Fibroblast of the aortic adventitia (primary cell): ENCODE results near the gene NCAPG. TPM values are rescaled to one million over a fixed set of nuclear protein-coding genes. Genes with fewer than 3 reads are reported as not detected.

Source experiments
- DNase-seq: peaks from one replicate; pipeline ENCODE4 v3.0.0-alpha.2; 2010; ENCODE audit warnings: low read depth
- H3K4me3 ChIP-seq: 2 replicates; pipeline ENCODE4 v1.5.1; 2011; ENCODE audit warnings: low read depth, mild to moderate bottlenecking, control low read depth, low read length, moderate library complexity
- CTCF ChIP-seq: IDR thresholded peaks from 2 replicates; pipeline ENCODE4 v1.5.1; 2011; ENCODE audit warnings: mild to moderate bottlenecking, low read length, control low read depth, inconsistent platforms; ENCODE audit not compliant: insufficient read depth
- total RNA-seq: library from RNA; depleted of rRNA; stranded (reverse); fragments of >200 nt; gene quantifications from 2 replicates; pipeline ENCODE4 v1.2.3, GENCODE V29; 2012; ENCODE audit warnings: low replicate concordance

The NCAPG gene
- total RNA-seq, 1 donor = 60.1 TPM

- H3K4me3 ChIP-seq = no peak overlapping the region
- no peak for TF ChIP-seq CTCF
- no peak for DNase-seq
Observed at GRCh38 chr4:17894421-17894820, 83.6 kb downstream of the NCAPG start.

Other genes with a start within 250 kb of the NCAPG start
- 76.9 and 306 TPM in 2 replicates for gene LAP3, start 233.8 kb upstream of the NCAPG start, total RNA-seq
- 10.0 and 11.4 TPM in 2 replicates for gene MED28, start 196.3 kb upstream of the NCAPG start, total RNA-seq
- gene FAM184B, start 29.4 kb upstream of the NCAPG start, total RNA-seq = not detected in 2 replicates
- gene DCAF16, start 222 bp upstream of the NCAPG start, total RNA-seq = 27.1 and 27.2 TPM in 2 replicates
- 6.7 and 11.0 TPM in 2 replicates for gene LCORL, start 210.8 kb downstream of the NCAPG start, total RNA-seq